Mesendoderm (in vitro differentiated cells): Measurements from ENCODE around the gene CACNA1C.
A peak's percentile ranks its signal among the peaks of the same experiment; 100 is the strongest.

Experiments
- DNase-seq: peaks from one replicate; pipeline ENCODE4 v3.0.0; 2013
- H2AK5ac ChIP-seq: 2 replicates; pipeline ENCODE4 v1.6.1; 2013; ENCODE audit warnings: low read length, inconsistent platforms
- H2BK120ac ChIP-seq: 2 replicates; pipeline ENCODE4 v1.6.1; 2013; ENCODE audit warnings: low read depth, mild to moderate bottlenecking, low read length, moderate library complexity, mixed read lengths
- H2BK15ac ChIP-seq: replicated peaks from 2 replicates; pipeline ENCODE4 v1.6.1; 2013; ENCODE audit warnings: low read depth, mild to moderate bottlenecking, moderate library complexity
- H2BK5ac ChIP-seq: 2 replicates; pipeline ENCODE4 v1.6.1; 2013; ENCODE audit warnings: low read length, inconsistent platforms
- H3K18ac ChIP-seq: 2 replicates; pipeline ENCODE4 v1.6.1; 2013; ENCODE audit warnings: mild to moderate bottlenecking, low read length, mixed read lengths
- H3K23ac ChIP-seq: one replicate; pipeline ENCODE4 v1.6.1; 2013; ENCODE audit warnings: low read length
- H3K27ac ChIP-seq: 2 replicates; pipeline ENCODE4 v1.5.1; 2013; ENCODE audit warnings: low read depth, mild to moderate bottlenecking, inconsistent platforms, low read length, moderate library complexity
- H3K27me3 ChIP-seq: 2 replicates; pipeline ENCODE4 v1.6.1; 2013; ENCODE audit warnings: low read length, control low read depth, mild to moderate bottlenecking, inconsistent platforms; ENCODE audit not compliant: insufficient read depth, poor library complexity
- H3K36me3 ChIP-seq: 2 replicates; pipeline ENCODE4 v1.6.1; 2013; ENCODE audit warnings: low read length, inconsistent platforms; ENCODE audit not compliant: control insufficient read depth, insufficient read depth
- H3K4ac ChIP-seq: one replicate; pipeline ENCODE4 v1.6.1; 2013; ENCODE audit warnings: low read depth, mild to moderate bottlenecking, low read length, moderate library complexity
- H3K4me1 ChIP-seq: 2 replicates; pipeline ENCODE4 v1.6.1; 2013; ENCODE audit warnings: low read depth, low read length, inconsistent platforms; ENCODE audit not compliant: control insufficient read depth
- H3K4me2 ChIP-seq: 2 replicates; pipeline ENCODE4 v1.6.1; 2013; ENCODE audit warnings: low read length
- H3K4me3 ChIP-seq: 2 replicates; pipeline ENCODE4 v1.5.1; 2013; ENCODE audit warnings: mild to moderate bottlenecking, low read length
- H3K56ac ChIP-seq: one replicate; pipeline ENCODE4 v1.6.1; 2013; ENCODE audit warnings: low read length
- H3K79me1 ChIP-seq: 2 replicates; pipeline ENCODE4 v1.6.1; 2013; ENCODE audit warnings: low read length, inconsistent platforms
- H3K79me2 ChIP-seq: 2 replicates; pipeline ENCODE4 v1.6.1; 2013; ENCODE audit warnings: mild to moderate bottlenecking, low read length; ENCODE audit not compliant: control insufficient read depth, insufficient read depth
- H3K9ac ChIP-seq: 2 replicates; pipeline ENCODE4 v1.6.1; 2013; ENCODE audit warnings: low read length, inconsistent platforms
- H4K5ac ChIP-seq: one replicate; pipeline ENCODE4 v1.6.1; 2013; ENCODE audit warnings: low read length
- H4K8ac ChIP-seq: one replicate; pipeline ENCODE4 v1.6.1; 2013; ENCODE audit warnings: low read depth, mild to moderate bottlenecking, control low read depth, low read length, moderate library complexity
- WGBS: extraction: QIAGEN DNeasy Blood & Tissue Kit; methylation state at CpG from one replicate; pipeline ENCODE4 v1.1.7; 2013; ENCODE audit warnings: low lambda C conversion rate, missing lambda C conversion rate; ENCODE audit not compliant: insufficient coverage; ENCODE audit errors: extremely low coverage; 5-methylcytosine and 5-hydroxymethylcytosine counted together

CACNA1C gene

DNA sequence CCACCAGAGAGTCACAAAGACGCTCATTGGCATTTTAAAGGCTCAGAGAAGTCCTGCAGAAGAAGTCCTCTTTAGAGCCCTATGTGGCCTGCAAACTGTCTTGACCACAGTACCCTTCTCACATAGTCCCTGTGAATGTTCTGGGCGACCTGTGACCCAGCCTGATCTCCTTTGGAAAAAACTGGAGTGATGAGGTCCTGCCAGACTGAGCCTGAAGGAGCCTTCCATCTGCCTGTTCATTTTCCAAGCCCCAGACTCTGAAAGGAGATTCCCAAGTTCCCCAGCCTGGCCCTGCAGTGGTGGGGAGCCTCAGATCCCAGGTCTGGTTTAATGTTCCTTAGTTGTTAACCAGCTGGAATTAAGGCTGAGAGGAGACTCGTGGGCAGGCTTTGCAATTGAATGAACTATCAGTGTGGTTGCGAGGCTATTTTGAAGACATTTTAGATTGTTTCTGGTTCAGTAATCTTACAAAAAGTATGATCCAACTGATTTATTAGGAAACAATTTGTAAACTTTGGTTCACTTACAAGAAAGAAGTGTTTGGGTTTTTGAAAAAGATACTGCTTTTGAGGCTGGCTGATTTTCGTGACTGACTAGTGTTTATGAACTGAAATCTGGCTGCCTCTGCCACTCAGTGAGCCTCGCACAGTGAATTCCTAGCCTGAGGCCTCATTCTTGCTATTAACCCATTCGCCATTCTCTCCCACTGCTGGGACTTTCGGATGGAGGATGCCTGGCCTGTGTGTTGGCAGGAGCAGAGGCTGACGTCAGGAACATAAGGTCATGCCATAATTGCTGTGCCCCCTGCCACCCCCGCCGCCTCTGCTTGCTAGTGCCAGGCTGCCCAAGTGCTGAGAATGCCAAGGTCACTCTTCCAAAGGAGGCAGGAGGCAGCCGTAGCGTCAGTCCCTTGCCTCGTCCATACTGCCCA, 249.0 kb downstream of the CACNA1C start:
- WGBS: no CpG with 5 or more reads among the region's 14 CpGs
- Histone ChIP-seq H4K5ac (no peak overlapping the region), H3K4me2 (no peak overlapping the region), H3K56ac (no peak overlapping the region), H3K4me3 (no peak overlapping the region), H3K79me2 (no peaks in the 10 kb centered on the region), H3K4me1 (peaks cover 6% of the 10 kb centered on the region), H3K27me3 (no peaks in the 10 kb centered on the region), H3K36me3 (no peaks in the 10 kb centered on the region), H3K23ac (no peak overlapping the region), H2AK5ac (no peak overlapping the region), H3K9ac (no peak overlapping the region), H2BK5ac (no peak overlapping the region), H2BK15ac (no peak overlapping the region), H3K79me1 (no peaks in the 10 kb centered on the region), H3K4ac (no peak overlapping the region), H3K27ac (no peak overlapping the region), H3K18ac (no peak overlapping the region), H4K8ac (no peak overlapping the region), H2BK120ac (no peak overlapping the region)
- DNase-seq: no peak

DNA sequence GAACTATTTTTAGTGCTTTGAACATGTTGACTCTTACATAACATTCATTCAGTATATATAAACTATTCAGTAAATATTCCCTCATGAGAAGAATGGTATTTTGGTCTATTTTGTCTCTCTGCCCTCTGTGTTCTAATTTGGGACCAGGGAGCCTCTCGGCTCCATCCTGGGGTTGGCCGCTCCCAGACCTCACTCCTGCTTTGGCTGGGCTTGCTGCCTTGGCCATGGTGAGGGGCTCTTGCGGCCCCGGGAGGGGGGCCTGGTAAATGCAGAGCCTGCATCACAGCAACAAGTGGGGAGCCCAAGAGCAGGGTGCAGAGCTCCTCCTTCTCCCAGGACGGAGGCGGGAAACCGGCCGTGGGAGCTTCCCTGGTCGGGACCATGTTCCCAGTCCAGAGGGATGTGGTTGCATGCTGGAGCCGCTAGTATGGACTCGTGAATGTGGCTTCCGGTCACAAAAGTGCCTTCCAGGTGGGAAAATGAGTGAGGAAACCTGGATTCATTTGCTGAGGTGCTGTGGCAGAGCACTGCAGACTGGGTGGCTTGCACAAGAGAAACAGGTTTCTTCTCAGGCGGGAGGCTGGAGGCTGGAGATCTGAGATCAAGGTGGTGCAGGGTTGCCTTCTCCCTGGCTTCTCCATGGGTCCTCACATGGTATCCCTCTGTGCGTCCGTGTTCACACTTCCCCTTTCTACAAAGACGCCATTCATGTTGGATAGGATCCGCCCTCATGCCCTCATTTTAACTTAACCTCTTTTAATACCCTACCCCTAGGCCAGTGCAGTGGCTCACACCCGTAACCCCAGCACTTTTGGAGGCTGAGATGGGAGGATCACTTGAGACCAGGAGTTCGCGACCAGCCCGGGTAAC, 250.2 kb downstream of the CACNA1C start:
- H3K79me2 ChIP-seq: no peaks in the 10 kb centered on the region

DNA sequence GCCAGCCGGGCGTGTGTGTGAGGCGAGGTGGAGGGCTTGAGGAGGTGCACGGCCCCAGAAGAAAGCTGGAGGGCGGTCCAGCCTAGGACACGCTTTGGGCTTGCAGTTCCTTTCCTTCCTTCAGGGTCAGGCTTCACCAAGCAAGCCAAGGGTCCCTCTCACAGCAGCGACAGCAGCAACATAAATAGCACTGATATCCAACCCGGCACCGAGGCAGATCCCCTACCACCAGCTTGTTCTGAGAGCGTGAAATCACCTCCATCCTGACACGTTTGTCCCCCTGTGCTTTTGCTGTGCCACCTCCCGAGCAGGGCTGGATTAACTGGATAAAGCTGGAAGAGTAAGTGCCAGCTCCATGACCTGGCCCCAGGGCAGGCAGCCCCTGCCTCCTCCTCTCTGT, 251.4 kb downstream of the CACNA1C start:
- Histone ChIP-seq H3K4me3 (no peak overlapping the region), H3K56ac (no peak overlapping the region), H4K5ac (no peak overlapping the region), H3K18ac (no peak overlapping the region), H3K4ac (no peak overlapping the region), H3K4me2 (no peak overlapping the region), H3K23ac (no peak overlapping the region), H2BK15ac (no peak overlapping the region), H3K79me1 (no peaks in the 10 kb centered on the region), H2BK120ac (no peak overlapping the region), H3K36me3 (no peaks in the 10 kb centered on the region), H3K9ac (no peak overlapping the region), H3K27ac (no peak overlapping the region), H3K79me2 (no peaks in the 10 kb centered on the region), H2BK5ac (no peak overlapping the region), H3K27me3 (no peaks in the 10 kb centered on the region), H4K8ac (no peak overlapping the region), H2AK5ac (no peak overlapping the region), H3K4me1 (peaks cover 11% of the 10 kb centered on the region)
- no CpG with 5 or more reads among the region's 12 CpGs for whole genome bisulfite sequencing
- no peak for DNase-seq

More for the DNA sequence above, 250.2 kb downstream of the CACNA1C start:
- no CpG with 5 or more reads among the region's 21 CpGs for WGBS
- Histone ChIP-seq H4K8ac (no peak overlapping the region), H3K4me2 (no peak overlapping the region), H3K4me3 (no peak overlapping the region), H3K27me3 (no peaks in the 10 kb centered on the region), H2BK15ac (no peak overlapping the region), H2BK120ac (no peak overlapping the region), H3K56ac (no peak overlapping the region), H2AK5ac (no peak overlapping the region), H3K4me1 (peaks cover 11% of the 10 kb centered on the region), H3K9ac (no peak overlapping the region), H2BK5ac (no peak overlapping the region), H4K5ac (no peak overlapping the region), H3K27ac (no peak overlapping the region), H3K36me3 (no peaks in the 10 kb centered on the region), H3K23ac (no peak overlapping the region), H3K18ac (no peak overlapping the region), H3K79me1 (no peaks in the 10 kb centered on the region), H3K4ac (no peak overlapping the region)
- DNase-seq: no peak

DNA sequence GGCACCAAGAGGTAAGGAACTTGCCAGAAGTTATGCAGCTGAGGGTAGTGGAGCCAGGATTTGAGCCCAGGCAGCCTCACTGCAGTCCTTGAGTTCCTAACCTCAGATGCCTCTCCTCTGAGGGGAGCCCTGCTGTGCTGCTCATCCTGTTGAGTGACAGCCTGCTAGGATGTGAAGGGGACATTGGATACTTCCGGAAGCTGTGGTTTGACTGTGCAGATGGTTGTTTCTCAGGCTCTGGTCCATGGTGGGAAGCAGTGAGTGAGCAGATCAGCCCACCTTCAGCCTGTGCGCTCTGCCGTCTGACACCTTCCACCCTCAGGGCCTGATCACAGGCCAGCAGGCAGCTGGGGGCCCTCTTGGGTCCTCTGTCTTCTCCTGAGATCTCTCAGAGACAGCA, 253.2 kb downstream of the CACNA1C start:
- H2BK120ac ChIP-seq: no peak overlapping the region
- no peak overlapping the region for H3K56ac ChIP-seq
- no peak overlapping the region for H4K8ac ChIP-seq
- no peak overlapping the region for H2BK5ac ChIP-seq
- no peak overlapping the region for H3K27ac ChIP-seq
- H3K23ac ChIP-seq: no peak overlapping the region
- H3K9ac ChIP-seq: no peak overlapping the region
- H2AK5ac ChIP-seq: no peak overlapping the region
- no peak overlapping the region for H4K5ac ChIP-seq
- H3K79me1 ChIP-seq: no peaks in the 10 kb centered on the region
- DNase-seq: peak; percentile 79
- H3K4ac ChIP-seq: no peak overlapping the region
- H2BK15ac ChIP-seq: no peak overlapping the region
- H3K36me3 ChIP-seq: no peaks in the 10 kb centered on the region
- no peaks in the 10 kb centered on the region for H3K79me2 ChIP-seq
- no peak overlapping the region for H3K4me2 ChIP-seq
- peaks cover 11% of the 10 kb centered on the region for H3K4me1 ChIP-seq
- no peak overlapping the region for H3K4me3 ChIP-seq
- no CpG with 5 or more reads among the region's 3 CpGs for WGBS
- H3K18ac ChIP-seq: no peak overlapping the region
- H3K27me3 ChIP-seq: no peaks in the 10 kb centered on the region

DNA sequence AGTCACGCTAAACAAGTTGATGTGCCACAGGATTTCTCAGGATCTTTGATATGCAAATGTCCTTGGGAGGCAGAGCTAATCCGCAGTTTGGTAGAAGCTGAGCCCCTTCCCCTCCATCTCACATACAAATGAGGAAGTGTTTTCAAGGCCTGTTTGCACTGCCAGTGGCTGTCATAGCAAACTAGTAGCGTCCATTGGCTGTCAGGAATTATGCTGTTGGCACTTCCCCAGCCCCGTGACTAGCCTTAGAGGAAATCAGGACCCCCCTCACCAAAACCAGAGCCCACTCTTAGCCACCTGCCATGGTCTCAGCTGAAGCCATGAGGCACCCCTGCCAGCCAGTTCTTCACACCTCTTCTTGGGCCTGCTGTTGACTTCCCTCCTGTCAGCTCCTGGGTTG, 253.9 kb downstream of the CACNA1C start:
- DNase-seq: peak; percentile 66
- H3K4me2 ChIP-seq: no peak overlapping the region
- peaks cover 11% of the 10 kb centered on the region for H3K4me1 ChIP-seq
- no peak overlapping the region for H4K5ac ChIP-seq
- no peak overlapping the region for H3K18ac ChIP-seq
- no peak overlapping the region for H3K23ac ChIP-seq
- whole genome bisulfite sequencing: no CpG with 5 or more reads among the region's 4 CpGs
- H3K79me2 ChIP-seq: no peaks in the 10 kb centered on the region
- H3K36me3 ChIP-seq: no peaks in the 10 kb centered on the region
- no peak overlapping the region for H2BK15ac ChIP-seq
- peak overlapping the region; percentile 8 for H3K56ac ChIP-seq
- no peaks in the 10 kb centered on the region for H3K79me1 ChIP-seq
- no peak overlapping the region for H2AK5ac ChIP-seq
- H3K4ac ChIP-seq: no peak overlapping the region
- peak overlapping the region; percentile 21 for H2BK5ac ChIP-seq
- no peak overlapping the region for H4K8ac ChIP-seq
- H3K27ac ChIP-seq: peak overlapping the region; percentile 22
- no peak overlapping the region for H3K9ac ChIP-seq
- no peak overlapping the region for H2BK120ac ChIP-seq
- H3K4me3 ChIP-seq: no peak overlapping the region
- no peaks in the 10 kb centered on the region for H3K27me3 ChIP-seq
